Urinary bladder (tissue), 4 donors: ENCODE measurements around the gene FAM153A. TPM values are rescaled to one million over a fixed set of nuclear protein-coding genes. Genes with fewer than 3 reads are reported as not detected.
"Not testable (repeated sequence)": the region's sequence is repeated elsewhere in the genome, so short reads cannot be mapped to it uniquely, and the experiment has no call there.

ENCODE experiments used
- DNase-seq: peaks from one replicate; pipeline ENCODE4 v3.0.0-alpha.2; 2015; ENCODE audit errors: extremely low spot score
- H3K27ac ChIP-seq: one replicate; pipeline ENCODE4 v1.5.1; 2013; ENCODE audit warnings: low read depth, mild to moderate bottlenecking, moderate library complexity
- H3K36me3 ChIP-seq: one replicate; pipeline ENCODE4 v1.6.1; 2013; ENCODE audit warnings: mild to moderate bottlenecking, moderate library complexity; ENCODE audit not compliant: insufficient read depth
- H3K4me1 ChIP-seq: one replicate; pipeline ENCODE4 v1.6.1; 2013; ENCODE audit warnings: mild to moderate bottlenecking, moderate library complexity; ENCODE audit not compliant: insufficient read depth
- H3K4me3 ChIP-seq: one replicate; pipeline ENCODE4 v1.5.1; 2013; ENCODE audit warnings: low read depth, low read length
- WGBS: extraction: QIAGEN DNeasy Blood & Tissue Kit; methylation state at CpG from one replicate; pipeline ENCODE4 v1.1.7; 2013; 5-methylcytosine and 5-hydroxymethylcytosine counted together
- polyA plus RNA-seq: library from polyadenylated mRNA; stranded (reverse); fragments of 200-250 nt; gene quantifications from one replicate; pipeline ENCODE4 v1.2.3, GENCODE V29; 2013
- total RNA-seq: library from RNA; depleted of rRNA; stranded (reverse); fragments of >200 nt; gene quantifications from one replicate; pipeline ENCODE4 v1.2.3, GENCODE V29; 2014
- donor health status: healthy with polysubstance abuse.
- donor health status: healthy.

The FAM153A gene
- total and polyA plus RNA-seq, 2 donors, result 0.66 TPM; not detected in 1

- 64% methylated on average over 4 of the region's 9 CpGs for WGBS
- not testable (repeated sequence) for DNase-seq, H3K4me1 ChIP-seq, H3K36me3 ChIP-seq, H3K27ac ChIP-seq, H3K4me3 ChIP-seq
Observed at GRCh38 chr5:177793272-177793671, 10.6 kb upstream of the FAM153A start.

DNA sequence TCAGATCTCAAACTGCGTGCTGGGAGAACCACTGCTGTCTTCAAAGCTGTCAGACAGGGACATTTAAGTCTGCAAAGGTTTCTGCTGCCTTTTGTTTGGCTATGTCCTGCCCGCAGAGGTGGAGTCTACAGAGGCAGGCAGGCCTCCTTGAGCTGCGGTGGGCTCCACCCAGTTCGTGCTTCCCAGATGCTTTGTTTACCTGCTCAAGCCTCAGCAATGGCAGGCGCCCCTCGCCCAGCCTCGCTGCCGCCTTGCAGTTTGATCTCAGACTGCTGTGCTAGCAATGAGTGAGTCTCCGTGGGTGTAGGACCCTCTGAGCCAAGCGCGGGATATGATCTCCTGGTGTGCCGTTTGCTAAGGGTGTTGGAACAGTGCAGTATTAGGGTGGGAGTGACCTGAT is 8.9 kb upstream of the FAM153A start:
- not testable (repeated sequence) for H3K27ac ChIP-seq, DNase-seq, H3K36me3 ChIP-seq, H3K4me1 ChIP-seq, H3K4me3 ChIP-seq
- WGBS, result 79% methylated on average over 4 of the region's 12 CpGs

GRCh38 chr5:177782169-177782568 is 530 bp downstream of the FAM153A start:
- DNase-seq, H3K4me1 ChIP-seq: not testable (repeated sequence)
- WGBS, result 31% methylated on average over 12 of the region's 23 CpGs

GRCh38 chr5:177771206-177771605 is 11.5 kb downstream of the FAM153A start:
- not testable (repeated sequence) for H3K36me3 ChIP-seq, H3K27ac ChIP-seq, H3K4me1 ChIP-seq, H3K4me3 ChIP-seq, DNase-seq
- no CpG with 5 or more reads among the region's 3 CpGs for WGBS

More at GRCh38 chr5:177782169-177782568, 530 bp downstream of the FAM153A start:
- H3K4me3 ChIP-seq, H3K27ac ChIP-seq, H3K36me3 ChIP-seq: not testable (repeated sequence)

- not testable (repeated sequence) for H3K27ac ChIP-seq, H3K36me3 ChIP-seq, H3K4me3 ChIP-seq, H3K4me1 ChIP-seq, DNase-seq
- WGBS, result 85% methylated on average over 2 of the region's 2 CpGs
Observed at GRCh38 chr5:177770646-177771045, 12.1 kb downstream of the FAM153A start.

GRCh38 chr5:177763737-177764508 is 18.8 kb downstream of the FAM153A start:
- H3K4me1 ChIP-seq, H3K4me3 ChIP-seq, H3K27ac ChIP-seq, DNase-seq, H3K36me3 ChIP-seq: not testable (repeated sequence)
- WGBS, result 86% methylated on average over 5 of the region's 15 CpGs

DNA sequence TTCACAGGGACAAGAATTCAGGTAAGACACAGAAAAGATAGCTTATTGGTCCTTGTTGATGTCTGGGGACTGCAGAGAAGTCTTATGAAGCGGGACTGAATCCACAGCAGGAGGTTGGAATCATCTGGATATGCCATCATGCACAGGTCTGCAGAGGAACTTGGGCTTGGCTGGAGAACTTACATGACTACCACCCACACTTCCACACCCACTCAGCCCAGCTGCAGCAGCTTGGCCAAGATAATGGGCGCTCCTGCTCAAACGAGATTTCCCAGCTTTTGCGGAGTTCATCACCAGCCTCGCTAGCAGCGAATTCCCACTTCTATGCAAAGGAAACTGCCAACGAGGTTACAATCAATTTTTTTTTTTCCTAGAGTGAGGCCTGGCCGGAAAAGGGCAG is 21.7 kb downstream of the FAM153A start:
- not testable (repeated sequence) for DNase-seq, H3K36me3 ChIP-seq, H3K27ac ChIP-seq, H3K4me1 ChIP-seq, H3K4me3 ChIP-seq
- 68% methylated on average over 8 of the region's 8 CpGs for WGBS

GRCh38 chr5:177747354-177747753 is 35.3 kb downstream of the FAM153A start:
- H3K27ac ChIP-seq, H3K36me3 ChIP-seq, H3K4me1 ChIP-seq, H3K4me3 ChIP-seq, DNase-seq: not testable (repeated sequence)
- WGBS, result no CpG with 5 or more reads among the region's 2 CpGs

DNA sequence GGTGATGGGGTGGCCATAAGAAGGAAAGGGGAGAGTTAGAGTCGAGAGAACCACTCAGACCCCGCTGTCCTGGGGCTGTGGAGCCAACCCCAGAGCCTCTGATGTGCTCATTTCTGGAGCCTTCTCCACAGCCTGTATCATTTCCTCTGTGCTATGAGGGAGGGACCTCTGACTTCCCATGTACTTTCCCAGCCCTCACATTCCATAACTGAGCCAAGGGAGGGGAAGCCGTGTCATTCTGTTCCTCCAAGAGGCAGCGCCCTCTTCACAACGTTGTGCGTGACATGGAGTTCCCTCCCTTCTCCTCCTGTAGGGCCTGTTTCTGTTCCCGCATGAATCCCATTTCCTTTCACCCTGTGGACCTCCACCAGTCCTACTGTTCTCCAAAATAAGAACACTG is 57.8 kb downstream of the FAM153A start:
- not testable (repeated sequence) for H3K4me1 ChIP-seq, H3K4me3 ChIP-seq, DNase-seq, H3K36me3 ChIP-seq, H3K27ac ChIP-seq
- WGBS, result 27% methylated on average over 1 of the region's 7 CpGs

DNA sequence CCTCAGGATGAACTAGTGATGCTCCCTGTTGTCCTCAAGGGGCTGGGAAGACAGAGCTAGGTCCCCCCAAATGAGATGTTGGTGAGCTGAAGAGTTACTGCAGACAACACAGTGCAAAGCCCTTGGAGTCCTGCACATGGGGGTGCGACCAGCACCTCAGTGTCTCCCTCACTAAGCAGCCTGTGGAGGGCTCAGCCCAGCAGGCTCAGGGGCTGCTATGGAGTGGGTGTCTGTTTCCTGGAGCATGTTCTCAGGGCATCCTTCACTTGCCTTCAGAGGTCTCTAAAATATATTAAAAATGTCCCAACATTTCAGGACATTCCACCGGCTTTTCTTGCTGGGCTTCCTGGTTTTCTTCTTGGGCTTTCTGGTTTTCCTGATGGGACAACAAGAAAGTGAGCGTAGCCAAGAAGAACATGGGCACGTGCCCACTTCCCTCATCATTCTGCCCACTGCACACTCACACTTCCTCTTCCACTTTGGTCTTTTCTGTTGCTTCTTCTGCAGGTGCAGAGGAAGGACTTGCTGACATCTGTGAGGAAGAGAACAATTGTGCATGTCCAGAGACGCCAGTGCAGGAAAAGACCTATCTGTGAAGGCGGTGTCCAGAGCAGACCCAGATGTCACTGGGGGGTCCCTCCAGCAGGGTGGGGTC is 58.7 kb downstream of the FAM153A start:
- not testable (repeated sequence) for H3K36me3 ChIP-seq, H3K4me1 ChIP-seq, H3K4me3 ChIP-seq, H3K27ac ChIP-seq, DNase-seq
- WGBS, result 78% methylated on average over 3 of the region's 6 CpGs

- not testable (repeated sequence) for H3K27ac ChIP-seq, H3K36me3 ChIP-seq, DNase-seq, H3K4me1 ChIP-seq, H3K4me3 ChIP-seq
- 63% methylated on average over 4 of the region's 8 CpGs for WGBS
Observed at GRCh38 chr5:177722829-177723228, 59.9 kb downstream of the FAM153A start.

DNA sequence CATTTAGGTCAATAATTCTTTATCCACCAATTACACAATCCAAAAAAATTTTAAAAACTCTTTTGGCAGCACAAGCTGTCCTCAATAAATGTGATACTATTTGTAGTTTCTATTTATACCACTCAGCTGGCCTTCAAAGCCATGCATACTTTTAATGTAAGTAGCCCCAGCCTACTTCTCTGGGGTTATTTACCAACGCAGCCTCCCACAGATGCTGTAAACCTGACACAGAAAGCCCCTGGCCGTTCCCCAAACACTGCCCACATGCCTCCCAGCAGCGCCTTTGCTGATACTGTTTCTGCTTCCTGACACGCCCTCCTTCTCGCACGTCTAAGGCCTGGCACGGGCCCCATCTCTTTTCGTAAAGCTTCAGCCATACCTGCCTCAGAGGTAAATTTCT is 62.7 kb downstream of the FAM153A start:
- not testable (repeated sequence) for H3K27ac ChIP-seq, H3K4me1 ChIP-seq, H3K4me3 ChIP-seq, H3K36me3 ChIP-seq, DNase-seq
- no CpG with 5 or more reads among the region's 8 CpGs for WGBS

GRCh38 chr5:177715423-177715822 is 67.3 kb downstream of the FAM153A start:
- H3K27ac ChIP-seq, H3K4me3 ChIP-seq, DNase-seq, H3K4me1 ChIP-seq, H3K36me3 ChIP-seq: not testable (repeated sequence)
- 71% methylated on average over 1 of the region's 1 CpG for WGBS

DNA sequence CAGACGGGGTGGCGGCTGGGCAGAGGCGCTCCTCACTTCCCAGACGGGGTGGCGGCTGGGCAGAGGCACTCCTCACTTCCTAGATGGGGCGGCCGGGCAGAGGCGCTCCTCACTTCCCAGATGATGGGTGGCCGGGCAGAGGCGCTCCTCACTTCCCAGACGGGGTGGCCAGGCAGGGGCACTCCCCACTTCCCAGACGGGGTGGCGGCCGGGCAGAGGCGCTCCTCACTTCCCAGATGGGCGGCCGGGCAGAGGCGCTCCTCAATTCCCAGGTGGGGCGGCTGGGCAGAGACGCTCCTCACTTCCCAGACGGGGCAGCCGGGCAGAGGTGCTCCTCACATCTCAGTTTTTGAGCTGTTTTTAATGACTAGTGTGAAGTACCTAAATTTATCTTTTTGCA is 86.6 kb downstream of the FAM153A start:
- not testable (repeated sequence) for H3K4me1 ChIP-seq, H3K4me3 ChIP-seq
- 93% methylated on average over 22 of the region's 22 CpGs for WGBS

More for the DNA sequence above, 86.6 kb downstream of the FAM153A start:
- H3K27ac ChIP-seq, H3K36me3 ChIP-seq, DNase-seq: not testable (repeated sequence)
